H54 (cell line): Measurements from ENCODE around the gene LRATD1.

Source experiments
- DNase-seq: peaks from one replicate; pipeline ENCODE4 v3.0.0; 2011; ENCODE audit warnings: low spot score, mixed read lengths; ENCODE audit not compliant: insufficient read length
- FAIRE-seq: peaks from 3 replicates; lab custom pipeline; 2011; peaks lifted over from hg19 to GRCh38; lab: Jason Lieb, UNC
- POLR2A ChIP-seq: IDR thresholded peaks from 2 replicates; pipeline ENCODE4 v1.6.1; 2011; ENCODE audit warnings: low read depth, mild to moderate bottlenecking, low read length

LRATD1 gene

GRCh38 chr2:14650066-14650465 is 17.5 kb downstream of the LRATD1 start:
- FAIRE-seq = no peak

GRCh38 chr2:14654835-14655282 is 22.3 kb downstream of the LRATD1 start:
- FAIRE-seq (no peak), DNase-seq (no peak)
- TF ChIP-seq POLR2A = no peak

More at GRCh38 chr2:14650066-14650465, 17.5 kb downstream of the LRATD1 start:
- no peak for TF ChIP-seq POLR2A
- DNase-seq = no peak

GRCh38 chr2:14656146-14656545 is 23.6 kb downstream of the LRATD1 start:
- FAIRE-seq = no peak
- no peak for DNase-seq
- no peak for TF ChIP-seq POLR2A

GRCh38 chr2:14661163-14661562 is 28.6 kb downstream of the LRATD1 start:
- DNase-seq (no peak), FAIRE-seq (no peak)
- no peak for TF ChIP-seq POLR2A

GRCh38 chr2:14673351-14673875 is 40.9 kb downstream of the LRATD1 start:
- FAIRE-seq (no peak), DNase-seq (no peak)
- TF ChIP-seq POLR2A = no peak

GRCh38 chr2:14675489-14675888 is 43.0 kb downstream of the LRATD1 start:
- FAIRE-seq = no peak
- no peak for DNase-seq
- no peak for TF ChIP-seq POLR2A

- TF ChIP-seq POLR2A = no peak
- DNase-seq (no peak), FAIRE-seq (no peak)
These were observed 43.9 kb downstream of the LRATD1 start for GRCh38 chr2:14676371-14676770.

- TF ChIP-seq POLR2A = no peak
These were observed 44.5 kb downstream of the LRATD1 start for GRCh38 chr2:14677039-14677438.

GRCh38 chr2:14678761-14679160 is 46.2 kb downstream of the LRATD1 start:
- TF ChIP-seq POLR2A = no peak
- no peak for FAIRE-seq
- no peak for DNase-seq

More at GRCh38 chr2:14677039-14677438, 44.5 kb downstream of the LRATD1 start:
- FAIRE-seq = no peak
- DNase-seq = no peak

- no peak for FAIRE-seq
- TF ChIP-seq POLR2A = no peak
- DNase-seq = no peak
These were observed 49.1 kb downstream of the LRATD1 start for GRCh38 chr2:14681608-14682007.
